ENCODE data around the gene MAP3K15. TPM values are rescaled to one million over a fixed set of nuclear protein-coding genes. Genes with fewer than 3 reads are reported as not detected.
"Not testable (repeated sequence)": the region's sequence is repeated elsewhere in the genome, so short reads cannot be mapped to it uniquely, and the experiment has no call there.

Gene MAP3K15
- total RNA-seq, 1 experiment from 2014 or later: 3.8 TPM

- TF ChIP-seq ETV6 (CRISPR knock-in tag; IDR thresholded peaks at IDR 0.05) (no peak), PREB (CRISPR knock-in tag; IDR thresholded peaks at IDR 0.05; ENCODE audit: borderline replicate concordance) (no peak), EMX1 (CRISPR knock-in tag; IDR thresholded peaks at IDR 0.05) (no peak), GRHL2 (CRISPR knock-in tag; IDR thresholded peaks at IDR 0.05; ENCODE audit: insufficient replicate concordance, severe bottlenecking) (no peak), NFATC4 (CRISPR knock-in tag; IDR thresholded peaks at IDR 0.05) (no peak), MXD4 (CRISPR knock-in tag; IDR thresholded peaks at IDR 0.05; ENCODE audit: borderline replicate concordance) (no peak), GTF2I (CRISPR knock-in tag; conservative IDR thresholded peaks at IDR 0.05) (no peak), KAT7 (CRISPR knock-in tag; IDR thresholded peaks at IDR 0.05; ENCODE audit: borderline replicate concordance) (no peak), OVOL2 (CRISPR knock-in tag; IDR thresholded peaks at IDR 0.05; ENCODE audit: borderline replicate concordance) (no peak), MYBL2 (CRISPR knock-in tag; IDR thresholded peaks at IDR 0.05) (no peak), ATF1 (CRISPR knock-in tag; IDR thresholded peaks at IDR 0.05) (no peak), NFE2L1 (CRISPR knock-in tag; IDR thresholded peaks at IDR 0.05) (no peak), FOXP1 (CRISPR knock-in tag; IDR thresholded peaks at IDR 0.05; ENCODE audit: borderline replicate concordance) (no peak), NFYB (CRISPR knock-in tag; conservative IDR thresholded peaks at IDR 0.05; ENCODE audit: low read depth) (no peak)
- TF ChIP-seq, protein P1, sequence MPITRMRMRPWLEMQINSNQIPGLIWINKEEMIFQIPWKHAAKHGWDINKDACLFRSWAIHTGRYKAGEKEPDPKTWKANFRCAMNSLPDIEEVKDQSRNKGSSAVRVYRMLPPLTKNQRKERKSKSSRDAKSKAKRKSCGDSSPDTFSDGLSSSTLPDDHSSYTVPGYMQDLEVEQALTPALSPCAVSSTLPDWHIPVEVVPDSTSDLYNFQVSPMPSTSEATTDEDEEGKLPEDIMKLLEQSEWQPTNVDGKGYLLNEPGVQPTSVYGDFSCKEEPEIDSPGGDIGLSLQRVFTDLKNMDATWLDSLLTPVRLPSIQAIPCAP (CRISPR knock-in tag; IDR thresholded peaks at IDR 0.05): no peak
- TF ChIP-seq, protein P2, sequence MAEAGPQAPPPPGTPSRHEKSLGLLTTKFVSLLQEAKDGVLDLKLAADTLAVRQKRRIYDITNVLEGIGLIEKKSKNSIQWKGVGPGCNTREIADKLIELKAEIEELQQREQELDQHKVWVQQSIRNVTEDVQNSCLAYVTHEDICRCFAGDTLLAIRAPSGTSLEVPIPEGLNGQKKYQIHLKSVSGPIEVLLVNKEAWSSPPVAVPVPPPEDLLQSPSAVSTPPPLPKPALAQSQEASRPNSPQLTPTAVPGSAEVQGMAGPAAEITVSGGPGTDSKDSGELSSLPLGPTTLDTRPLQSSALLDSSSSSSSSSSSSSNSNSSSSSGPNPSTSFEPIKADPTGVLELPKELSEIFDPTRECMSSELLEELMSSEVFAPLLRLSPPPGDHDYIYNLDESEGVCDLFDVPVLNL (CRISPR knock-in tag; IDR thresholded peaks at IDR 0.05; ENCODE audit: borderline replicate concordance, low read depth): no peak
- ChIA-PET POLR2A (no interaction called here), CTCF (interaction anchor here (1.1 kb wide), 1 partner anchor 64 kb away, joined by 3 read pairs; no protein-coding TSS in a partner anchor)
- H3K27me3 Mint-ChIP-seq (ENCODE audit: low read depth): no peaks in the 10 kb centered on the region
- H3K4me3 Mint-ChIP-seq: no peak overlapping the region
- ATAC-seq: no peak
- H3K27ac Mint-ChIP-seq: no peak overlapping the region
- no peaks in the 10 kb centered on the region for H3K36me3 Mint-ChIP-seq
- DNase-seq (ENCODE audit: low spot score): no peak
- peaks cover 4% of the 10 kb centered on the region for H3K4me1 Mint-ChIP-seq
- no peaks in the 10 kb centered on the region for H3K9me3 Mint-ChIP-seq
Observed at GRCh38 chrX:19446397-19446796, 68.9 kb downstream of the MAP3K15 start.

GRCh38 chrX:19445772-19446171 is 69.5 kb downstream of the MAP3K15 start:
- H3K9me3 Mint-ChIP-seq; ATAC-seq; H3K4me3 Mint-ChIP-seq; H3K27ac Mint-ChIP-seq; POLR2A ChIA-PET; H3K36me3 Mint-ChIP-seq; H3K4me1 Mint-ChIP-seq; DNase-seq (ENCODE audit: low spot score); H3K27me3 Mint-ChIP-seq (ENCODE audit: low read depth): not testable (repeated sequence)
- CTCF ChIA-PET: interaction anchor here (0.6 to 1.1 kb wide), 2 partner anchors 63 to 328 kb away, joined by 3 to 4 read pairs; no protein-coding TSS in a partner anchor

DNA sequence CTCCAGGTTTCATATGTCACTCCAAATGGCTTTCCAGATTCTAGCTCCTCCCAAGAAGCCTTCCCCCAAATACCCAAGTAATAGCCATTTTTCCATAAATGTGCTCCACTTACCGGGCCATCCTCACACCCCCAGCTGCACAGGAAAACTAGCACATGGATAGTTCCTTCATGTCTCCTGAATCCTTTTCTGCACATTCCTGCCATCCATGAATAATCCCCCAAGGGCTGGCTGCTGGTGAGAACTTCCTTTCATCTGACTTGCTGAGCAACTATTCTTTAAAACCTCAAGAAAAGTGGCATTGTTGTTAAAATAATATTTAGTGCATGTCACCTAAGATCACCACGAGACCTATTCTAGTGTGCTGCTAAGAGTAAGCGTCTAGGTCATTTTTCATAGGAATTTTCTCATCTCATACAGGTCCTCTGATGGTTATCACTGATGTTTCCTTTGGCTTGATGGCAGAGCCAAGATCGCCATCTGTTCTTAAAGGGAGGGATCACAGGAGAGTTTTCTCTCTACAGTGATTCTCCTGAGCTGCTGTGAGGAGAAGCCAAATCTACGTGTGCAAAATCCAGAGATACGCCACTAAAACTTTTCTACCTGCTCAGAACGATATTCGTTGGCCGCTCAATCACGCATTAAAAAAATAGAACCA is 71.3 kb downstream of the MAP3K15 start:
- POLR2A ChIA-PET: no interaction called here
- Mint-ChIP-seq H3K4me3 (no peak overlapping the region), H3K4me1 (peaks cover 4% of the 10 kb centered on the region), H3K27me3 (ENCODE audit: low read depth) (no peaks in the 10 kb centered on the region), H3K27ac (no peak overlapping the region), H3K9me3 (no peaks in the 10 kb centered on the region), H3K36me3 (no peaks in the 10 kb centered on the region)
- CTCF ChIA-PET: interaction anchor here (1.2 to 1.5 kb wide), 2 partner anchors 61 to 72 kb away, joined by 4 to 7 read pairs; no protein-coding TSS in a partner anchor
- DNase-seq (ENCODE audit: low spot score) (no peak), ATAC-seq (no peak)
- TF ChIP-seq GABPB1 (CRISPR knock-in tag; IDR thresholded peaks at IDR 0.05) (no peak), NFYB (CRISPR knock-in tag; conservative IDR thresholded peaks at IDR 0.05; ENCODE audit: low read depth) (no peak), GTF2I (CRISPR knock-in tag; conservative IDR thresholded peaks at IDR 0.05) (no peak), ZNF416 (CRISPR knock-in tag; IDR thresholded peaks at IDR 0.05) (no peak), TEAD1 (CRISPR knock-in tag; IDR thresholded peaks at IDR 0.05) (no peak), JAZF1 (CRISPR knock-in tag; IDR thresholded peaks at IDR 0.05) (no peak), PRRX2 (CRISPR knock-in tag; IDR thresholded peaks at IDR 0.05) (no peak), ATF3 (CRISPR knock-in tag; conservative IDR thresholded peaks at IDR 0.05) (no peak), HMGA2 (CRISPR knock-in tag; IDR thresholded peaks at IDR 0.05) (no peak), ESRRA (CRISPR knock-in tag; IDR thresholded peaks at IDR 0.05; ENCODE audit: borderline replicate concordance) (no peak), IRF2 (CRISPR knock-in tag; IDR thresholded peaks at IDR 0.05; ENCODE audit: borderline replicate concordance, low read depth) (no peak), JUN (CRISPR knock-in tag; IDR thresholded peaks at IDR 0.05) (no peak), MXD4 (CRISPR knock-in tag; IDR thresholded peaks at IDR 0.05; ENCODE audit: borderline replicate concordance) (no peak), NR1H2 (CRISPR knock-in tag; IDR thresholded peaks at IDR 0.05) (no peak)
- TF ChIP-seq, protein P3, sequence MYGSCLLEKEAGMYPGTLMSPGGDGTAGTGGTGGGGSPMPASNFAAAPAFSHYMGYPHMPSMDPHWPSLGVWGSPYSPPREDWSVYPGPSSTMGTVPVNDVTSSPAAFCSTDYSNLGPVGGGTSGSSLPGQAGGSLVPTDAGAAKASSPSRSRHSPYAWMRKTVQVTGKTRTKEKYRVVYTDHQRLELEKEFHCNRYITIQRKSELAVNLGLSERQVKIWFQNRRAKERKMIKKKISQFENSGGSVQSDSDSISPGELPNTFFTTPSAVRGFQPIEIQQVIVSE (CRISPR knock-in tag; IDR thresholded peaks at IDR 0.05; ENCODE audit: borderline replicate concordance): no peak
- TF ChIP-seq, protein P4, sequence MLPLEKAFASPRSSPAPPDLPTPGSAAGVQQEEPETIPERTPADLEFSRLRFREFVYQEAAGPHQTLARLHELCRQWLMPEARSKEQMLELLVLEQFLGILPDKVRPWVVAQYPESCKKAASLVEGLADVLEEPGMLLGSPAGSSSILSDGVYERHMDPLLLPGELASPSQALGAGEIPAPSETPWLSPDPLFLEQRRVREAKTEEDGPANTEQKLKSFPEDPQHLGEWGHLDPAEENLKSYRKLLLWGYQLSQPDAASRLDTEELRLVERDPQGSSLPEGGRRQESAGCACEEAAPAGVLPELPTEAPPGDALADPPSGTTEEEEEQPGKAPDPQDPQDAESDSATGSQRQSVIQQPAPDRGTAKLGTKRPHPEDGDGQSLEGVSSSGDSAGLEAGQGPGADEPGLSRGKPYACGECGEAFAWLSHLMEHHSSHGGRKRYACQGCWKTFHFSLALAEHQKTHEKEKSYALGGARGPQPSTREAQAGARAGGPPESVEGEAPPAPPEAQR (CRISPR knock-in tag; IDR thresholded peaks at IDR 0.05): no peak

Measured in WTC11 (cell line).